Measurements from ENCODE around the gene MRGPRX2. TPM values are rescaled to one million over a fixed set of nuclear protein-coding genes. Genes with fewer than 3 reads are reported as not detected.

Gene MRGPRX2
- not detected for polyA plus RNA-seq (2013, experiment 1 of 2)
- polyA plus RNA-seq (2013, experiment 2 of 2), result not detected

DNA sequence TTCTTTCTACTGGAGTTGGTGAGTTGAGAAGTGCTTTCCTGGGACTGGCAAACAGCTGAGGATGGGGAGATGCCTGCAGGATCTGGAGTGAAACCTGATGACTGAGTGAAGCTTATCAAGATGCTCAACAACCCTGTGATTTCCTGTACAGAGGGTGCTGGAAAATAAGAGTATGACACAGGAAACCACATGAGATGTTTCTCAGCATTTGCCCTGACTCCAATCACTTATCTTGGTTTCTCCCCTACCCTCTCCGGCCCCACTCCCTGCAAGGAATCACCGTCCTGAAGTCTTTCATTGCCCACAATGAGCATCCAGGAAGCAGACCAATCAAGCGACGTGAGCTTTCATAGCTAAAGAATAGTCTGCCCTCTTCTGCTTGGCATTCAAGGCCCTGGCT is at the start of gene MRGPRX2:
Gene MRGPRX2, minus strand, starts transcription at position 89 of the 400 bp plus-strand sequence. CDS start 4,315 bp downstream, outside the sequence.
- Histone ChIP-seq H3K4me3 (ENCODE audit: low read length in 2 of 2) (no peak within 1 kb of the TSS), H3K23ac (ENCODE audit: low read depth, low read length, poor library complexity) (no peak within 1 kb of the TSS), H2BK120ac (ENCODE audit: low read depth, low read length) (no peak within 1 kb of the TSS), H3K14ac (ENCODE audit: low read length) (no peak within 1 kb of the TSS), H3K27ac (replicated peaks; ENCODE audit: low read length) (no peak within 1 kb of the TSS), H4K91ac (ENCODE audit: low read depth, low read length, poor library complexity) (no peak within 1 kb of the TSS), H3K4me1 (ENCODE audit: control insufficient read depth in 2 of 2, insufficient read depth in 1 of 2, low read depth in 1 of 2, low read length in 2 of 2) (peaks cover 0 to 2% of the 10 kb centered on the region in 2 donors), H3K18ac (ENCODE audit: low read length) (no peak within 1 kb of the TSS), H3K4ac (ENCODE audit: low read length) (no peak within 1 kb of the TSS), H2BK5ac (ENCODE audit: low read length) (no peak within 1 kb of the TSS), H3K27me3 (ENCODE audit: control insufficient read depth in 3 of 3, insufficient read depth in 3 of 3, low read depth in 1 of 3, low read length in 3 of 3) (peaks cover 0 to 26% (median 0%) of the 10 kb centered on the region in 3 experiments), H2AFZ (ENCODE audit: low read length) (no peak within 1 kb of the TSS), H2BK12ac (ENCODE audit: low read length) (no peak within 1 kb of the TSS), H3K9ac (ENCODE audit: low read depth, low read length, poor library complexity) (no peak within 1 kb of the TSS), H4K8ac (ENCODE audit: low read depth, low read length) (no peak within 1 kb of the TSS), H3K9me3 (replicated peaks in 1 of 2; ENCODE audit: control insufficient read depth in 2 of 2, insufficient read depth in 1 of 2, low read depth in 1 of 2, low read length in 2 of 2) (no peaks in the 10 kb centered on the region), H3K79me1 (ENCODE audit: low read depth, low read length) (no peaks in the 10 kb centered on the region), H3K36me3 (replicated peaks in 1 of 2; ENCODE audit: control insufficient read depth in 2 of 2, insufficient read depth in 2 of 2, low read length in 2 of 2) (no peaks in the 10 kb centered on the region), H2AK5ac (ENCODE audit: low read depth, low read length) (no peak within 1 kb of the TSS), H3K4me2 (ENCODE audit: insufficient read depth, low read length, poor library complexity, severe bottlenecking) (no peak within 1 kb of the TSS), H2BK15ac (ENCODE audit: low read length) (no peak within 1 kb of the TSS)
- DNase-seq (ENCODE audit: low spot score), result no peak
- WGBS, 2 donors (ENCODE audit: extremely low coverage in 2 of 2, insufficient read length in 2 of 2, insufficient replicate concordance in 1 of 2), result no CpG with 5 or more reads among the region's 4 CpGs

DNA sequence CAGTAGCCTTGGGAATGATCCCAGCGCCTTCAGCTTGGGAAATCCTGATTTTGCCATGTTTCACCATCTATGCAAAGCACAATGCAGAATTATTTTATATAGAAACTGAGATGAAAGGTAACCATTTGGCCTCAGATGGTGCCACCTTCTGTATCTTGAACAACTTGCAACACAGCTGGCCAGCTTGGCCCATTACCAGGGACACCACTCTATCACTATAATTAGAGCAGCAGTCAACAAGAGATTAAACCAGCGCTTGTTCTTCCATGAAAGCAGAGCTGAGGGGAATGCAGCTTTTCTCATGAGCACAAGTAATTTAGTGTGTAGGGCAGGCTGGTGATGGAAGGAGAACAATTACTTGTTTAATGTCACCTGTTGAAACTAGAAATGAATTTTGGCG is 49.8 kb upstream of the MRGPRX2 start:
- no peaks in the 10 kb centered on the region for H3K9me3 ChIP-seq (replicated peaks in 1 of 2; ENCODE audit: control insufficient read depth in 2 of 2, insufficient read depth in 1 of 2, low read depth in 1 of 2, low read length in 2 of 2)
- H2AK5ac ChIP-seq (ENCODE audit: low read depth, low read length), result no peak overlapping the region
- H3K27me3 ChIP-seq (ENCODE audit: control insufficient read depth in 3 of 3, insufficient read depth in 3 of 3, low read depth in 1 of 3, low read length in 3 of 3), result peaks cover 0 to 81% (median 0%) of the 10 kb centered on the region in 3 experiments
- no peaks in the 10 kb centered on the region for H3K36me3 ChIP-seq (replicated peaks in 1 of 2; ENCODE audit: control insufficient read depth in 2 of 2, insufficient read depth in 2 of 2, low read length in 2 of 2)
- no peak overlapping the region for H2BK12ac ChIP-seq (ENCODE audit: low read length)
- H4K8ac ChIP-seq (ENCODE audit: low read depth, low read length), result no peak overlapping the region
- no peak overlapping the region for H4K91ac ChIP-seq (ENCODE audit: low read depth, low read length, poor library complexity)
- H3K4me2 ChIP-seq (ENCODE audit: insufficient read depth, low read length, poor library complexity, severe bottlenecking), result no peak overlapping the region
- H2BK120ac ChIP-seq (ENCODE audit: low read depth, low read length), result no peak overlapping the region
- no peak overlapping the region for H3K14ac ChIP-seq (ENCODE audit: low read length)
- H3K4me3 ChIP-seq (ENCODE audit: low read length in 2 of 2), result no peak overlapping the region
- no peak overlapping the region for H2BK5ac ChIP-seq (ENCODE audit: low read length)
- no peak overlapping the region for H3K4ac ChIP-seq (ENCODE audit: low read length)
- no peaks in the 10 kb centered on the region for H3K79me1 ChIP-seq (ENCODE audit: low read depth, low read length)
- WGBS, 2 donors (ENCODE audit: extremely low coverage in 2 of 2, insufficient read length in 2 of 2, insufficient replicate concordance in 1 of 2), result no CpG with 5 or more reads among the region's 3 CpGs
- H3K4me1 ChIP-seq (ENCODE audit: control insufficient read depth in 2 of 2, insufficient read depth in 1 of 2, low read depth in 1 of 2, low read length in 2 of 2), result no peaks in the 10 kb centered on the region
- no peak overlapping the region for H3K27ac ChIP-seq (replicated peaks; ENCODE audit: low read length)
- H3K18ac ChIP-seq (ENCODE audit: low read length), result no peak overlapping the region
- no peak overlapping the region for H2BK15ac ChIP-seq (ENCODE audit: low read length)
- H2AFZ ChIP-seq (ENCODE audit: low read length), result no peak overlapping the region
- H3K9ac ChIP-seq (ENCODE audit: low read depth, low read length, poor library complexity), result no peak overlapping the region
- DNase-seq (ENCODE audit: low spot score), result no peak
- no peak overlapping the region for H3K23ac ChIP-seq (ENCODE audit: low read depth, low read length, poor library complexity)

DNA sequence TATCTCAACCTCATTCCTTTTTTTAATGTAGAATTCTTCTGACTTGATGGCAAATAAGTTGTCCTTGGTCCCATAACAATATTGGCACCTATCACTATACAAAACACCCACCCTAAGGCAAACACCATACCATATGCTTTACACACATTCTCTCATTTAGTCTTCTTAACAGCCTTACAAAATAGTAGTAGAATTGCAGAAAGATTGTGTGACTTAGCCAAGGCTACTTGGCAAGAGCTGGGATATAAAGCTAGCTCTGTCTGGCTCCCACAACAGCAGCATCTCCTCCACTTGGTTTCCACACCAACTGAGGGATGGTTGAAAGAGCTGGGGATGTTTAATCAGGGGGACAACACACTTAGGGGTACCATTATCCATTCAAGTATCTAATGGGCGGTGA is 46.6 kb upstream of the MRGPRX2 start:
- Histone ChIP-seq H3K9me3 (replicated peaks in 1 of 2; ENCODE audit: control insufficient read depth in 2 of 2, insufficient read depth in 1 of 2, low read depth in 1 of 2, low read length in 2 of 2) (no peaks in the 10 kb centered on the region), H4K91ac (ENCODE audit: low read depth, low read length, poor library complexity) (no peak overlapping the region), H3K27ac (replicated peaks; ENCODE audit: low read length) (no peak overlapping the region), H2BK12ac (ENCODE audit: low read length) (no peak overlapping the region), H3K4ac (ENCODE audit: low read length) (no peak overlapping the region), H3K27me3 (ENCODE audit: control insufficient read depth in 3 of 3, insufficient read depth in 3 of 3, low read depth in 1 of 3, low read length in 3 of 3) (peaks cover 0 to 81% (median 0%) of the 10 kb centered on the region in 3 experiments), H3K4me3 (ENCODE audit: low read length in 2 of 2) (no peak overlapping the region), H3K4me1 (ENCODE audit: control insufficient read depth in 2 of 2, insufficient read depth in 1 of 2, low read depth in 1 of 2, low read length in 2 of 2) (no peaks in the 10 kb centered on the region), H3K4me2 (ENCODE audit: insufficient read depth, low read length, poor library complexity, severe bottlenecking) (no peak overlapping the region), H2BK5ac (ENCODE audit: low read length) (no peak overlapping the region), H2BK15ac (ENCODE audit: low read length) (no peak overlapping the region), H3K23ac (ENCODE audit: low read depth, low read length, poor library complexity) (no peak overlapping the region), H2BK120ac (ENCODE audit: low read depth, low read length) (no peak overlapping the region), H2AFZ (ENCODE audit: low read length) (no peak overlapping the region), H3K18ac (ENCODE audit: low read length) (no peak overlapping the region), H3K36me3 (replicated peaks in 1 of 2; ENCODE audit: control insufficient read depth in 2 of 2, insufficient read depth in 2 of 2, low read length in 2 of 2) (no peaks in the 10 kb centered on the region), H3K79me1 (ENCODE audit: low read depth, low read length) (no peaks in the 10 kb centered on the region), H3K14ac (ENCODE audit: low read length) (no peak overlapping the region), H3K9ac (ENCODE audit: low read depth, low read length, poor library complexity) (no peak overlapping the region), H2AK5ac (ENCODE audit: low read depth, low read length) (no peak overlapping the region), H4K8ac (ENCODE audit: low read depth, low read length) (no peak overlapping the region)
- no peak for DNase-seq (ENCODE audit: low spot score)
- WGBS, 2 donors (ENCODE audit: extremely low coverage in 2 of 2, insufficient read length in 2 of 2, insufficient replicate concordance in 1 of 2), result no CpG with 5 or more reads among the region's 1 CpG

DNA sequence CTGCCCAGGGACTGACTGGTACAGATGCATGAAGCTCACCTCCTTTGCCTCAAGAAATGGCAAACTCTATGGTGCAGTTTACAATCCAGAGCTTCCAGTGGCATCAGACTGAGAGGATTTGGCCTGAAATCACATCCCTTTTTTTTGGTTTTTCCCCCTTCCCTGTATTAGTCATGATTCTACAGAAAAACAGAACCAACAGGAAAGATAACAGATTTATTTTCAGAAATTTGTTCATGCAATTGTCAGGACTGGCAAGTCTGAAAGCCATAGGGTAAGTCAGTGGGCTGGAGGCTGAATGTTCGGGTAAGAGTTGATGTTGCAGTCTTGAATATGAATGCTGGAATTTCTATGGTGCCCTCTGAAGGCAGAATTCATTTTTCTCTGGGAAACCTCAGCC is 44.5 kb upstream of the MRGPRX2 start:
- Histone ChIP-seq H2AFZ (ENCODE audit: low read length) (no peak overlapping the region), H2BK12ac (ENCODE audit: low read length) (no peak overlapping the region), H3K9me3 (replicated peaks in 1 of 2; ENCODE audit: control insufficient read depth in 2 of 2, insufficient read depth in 1 of 2, low read depth in 1 of 2, low read length in 2 of 2) (peaks cover 0 to 4% of the 10 kb centered on the region in 2 donors), H3K79me1 (ENCODE audit: low read depth, low read length) (no peaks in the 10 kb centered on the region), H2BK15ac (ENCODE audit: low read length) (no peak overlapping the region), H3K4me3 (ENCODE audit: low read length in 2 of 2) (no peak overlapping the region), H3K4me2 (ENCODE audit: insufficient read depth, low read length, poor library complexity, severe bottlenecking) (no peak overlapping the region), H3K4me1 (ENCODE audit: control insufficient read depth in 2 of 2, insufficient read depth in 1 of 2, low read depth in 1 of 2, low read length in 2 of 2) (no peaks in the 10 kb centered on the region), H2BK5ac (ENCODE audit: low read length) (no peak overlapping the region), H2BK120ac (ENCODE audit: low read depth, low read length) (no peak overlapping the region), H3K27ac (replicated peaks; ENCODE audit: low read length) (no peak overlapping the region), H2AK5ac (ENCODE audit: low read depth, low read length) (no peak overlapping the region), H3K27me3 (ENCODE audit: control insufficient read depth in 3 of 3, insufficient read depth in 3 of 3, low read depth in 1 of 3, low read length in 3 of 3) (peaks cover 0 to 72% (median 0%) of the 10 kb centered on the region in 3 experiments), H4K8ac (ENCODE audit: low read depth, low read length) (no peak overlapping the region), H3K23ac (ENCODE audit: low read depth, low read length, poor library complexity) (no peak overlapping the region), H3K14ac (ENCODE audit: low read length) (no peak overlapping the region), H4K91ac (ENCODE audit: low read depth, low read length, poor library complexity) (no peak overlapping the region), H3K36me3 (replicated peaks in 1 of 2; ENCODE audit: control insufficient read depth in 2 of 2, insufficient read depth in 2 of 2, low read length in 2 of 2) (no peaks in the 10 kb centered on the region), H3K18ac (ENCODE audit: low read length) (no peak overlapping the region), H3K4ac (ENCODE audit: low read length) (no peak overlapping the region), H3K9ac (ENCODE audit: low read depth, low read length, poor library complexity) (no peak overlapping the region)
- WGBS, 2 donors (ENCODE audit: extremely low coverage in 2 of 2, insufficient read length in 2 of 2, insufficient replicate concordance in 1 of 2), result no CpG with 5 or more reads among the region's 1 CpG
- no peak for DNase-seq (ENCODE audit: low spot score)

All from neuronal stem cell (in vitro differentiated cells).